ENCODE measurements around the gene WNT16.

WNT16 gene

GRCh38 chr7:121344497-121344896 lies 15.7 kb downstream of the WNT16 start:
- no peak for DNase-seq

- no peak for DNase-seq
These were observed 22.9 kb downstream of the WNT16 start for GRCh38 chr7:121351682-121352081.

GRCh38 chr7:121352323-121352722 lies 23.5 kb downstream of the WNT16 start:
- no peak for DNase-seq

- no peak for DNase-seq
These were observed 26.8 kb downstream of the WNT16 start for GRCh38 chr7:121355574-121355973.

GRCh38 chr7:121360564-121360963 lies 31.8 kb downstream of the WNT16 start:
- DNase-seq = no peak

GRCh38 chr7:121366852-121367431 lies 38.1 kb downstream of the WNT16 start:
- DNase-seq = peak in 1 of 2 experiments; percentile 5

- DNase-seq = no peak
These were observed 40.7 kb downstream of the WNT16 start for GRCh38 chr7:121369462-121369861.

GRCh38 chr7:121371367-121371766 lies 42.6 kb downstream of the WNT16 start:
- DNase-seq = no peak

- no peak for DNase-seq
These were observed 43.1 kb downstream of the WNT16 start for GRCh38 chr7:121371883-121372282.

GRCh38 chr7:121372376-121373010 lies 43.7 kb downstream of the WNT16 start:
- no peak for DNase-seq

- DNase-seq = no peak
These were observed 44.4 kb downstream of the WNT16 start for GRCh38 chr7:121373177-121373576.

- no peak for DNase-seq
These were observed 48.2 kb downstream of the WNT16 start for GRCh38 chr7:121376979-121377378.

GRCh38 chr7:121379930-121380329 lies 51.1 kb downstream of the WNT16 start:
- no peak for DNase-seq

GRCh38 chr7:121382473-121382872 lies 53.7 kb downstream of the WNT16 start:
- DNase-seq = no peak

GRCh38 chr7:121383235-121383910 lies 54.6 kb downstream of the WNT16 start:
- DNase-seq = no peak

GRCh38 chr7:121384265-121384664 lies 55.5 kb downstream of the WNT16 start:
- DNase-seq = no peak

- no peak for DNase-seq
These were observed 56.4 kb downstream of the WNT16 start for GRCh38 chr7:121385056-121385799.

GRCh38 chr7:121385800-121386179 lies 57.0 kb downstream of the WNT16 start:
- no peak for DNase-seq

GRCh38 chr7:121388950-121389349 lies 60.1 kb downstream of the WNT16 start:
- no peak for DNase-seq

GRCh38 chr7:121390109-121390508 lies 61.3 kb downstream of the WNT16 start:
- no peak for DNase-seq

- no peak for DNase-seq
These were observed 61.8 kb downstream of the WNT16 start for GRCh38 chr7:121390617-121391016.
